HG03354 (cell line): ENCODE data around the gene TXNRD3.

Experiments
- ATAC-seq: cut with Tn5 transposase; IDR thresholded peaks from one replicate; pipeline ENCODE4 v1.9.1; 2021; ENCODE audit warnings: mild to moderate bottlenecking; ENCODE audit not compliant: unreplicated experiment, poor library complexity, severe bottlenecking

The TXNRD3 gene

GRCh38 chr3:126654571-126655383 lies at the start of gene TXNRD3:
TSS of gene TXNRD3 (minus strand) at chr3:126655124.
- no peak for ATAC-seq

GRCh38 chr3:126703512-126704493 lies 48.9 kb upstream of the TXNRD3 start, which contains the start of gene CHCHD6:
TSS of gene CHCHD6 (plus strand) at chr3:126704240. CDS start at chr3:126704313, 73 bp downstream.
- peak; percentile 98 for ATAC-seq

GRCh38 chr3:126699011-126699410 lies 44.1 kb upstream of the TXNRD3 start:
- ATAC-seq: no peak

GRCh38 chr3:126696701-126697267 lies 41.9 kb upstream of the TXNRD3 start:
- ATAC-seq: no peak

GRCh38 chr3:126693921-126694320 lies 39.0 kb upstream of the TXNRD3 start:
- ATAC-seq: no peak

GRCh38 chr3:126692858-126693257 lies 37.9 kb upstream of the TXNRD3 start:
- no peak for ATAC-seq

GRCh38 chr3:126691765-126692164 lies 36.8 kb upstream of the TXNRD3 start:
- ATAC-seq: no peak

GRCh38 chr3:126685493-126685892 lies 30.6 kb upstream of the TXNRD3 start:
- ATAC-seq: no peak

- no peak for ATAC-seq
Measured at GRCh38 chr3:126685021-126685420, 30.1 kb upstream of the TXNRD3 start.

GRCh38 chr3:126684218-126684751 lies 29.4 kb upstream of the TXNRD3 start:
- no peak for ATAC-seq

GRCh38 chr3:126683069-126683468 lies 28.1 kb upstream of the TXNRD3 start:
- no peak for ATAC-seq

GRCh38 chr3:126682009-126682408 lies 27.1 kb upstream of the TXNRD3 start:
- no peak for ATAC-seq

- ATAC-seq: no peak
Measured at GRCh38 chr3:126680667-126681055, 25.7 kb upstream of the TXNRD3 start.

GRCh38 chr3:126679831-126680666 lies 25.1 kb upstream of the TXNRD3 start:
- ATAC-seq: no peak

- ATAC-seq: no peak
Measured at GRCh38 chr3:126679318-126679751, 24.4 kb upstream of the TXNRD3 start.

GRCh38 chr3:126678693-126679317 lies 23.9 kb upstream of the TXNRD3 start:
- ATAC-seq: no peak

- ATAC-seq: no peak
Measured at GRCh38 chr3:126677862-126678503, 23.1 kb upstream of the TXNRD3 start.
